Astrocyte of the spinal cord (primary cell): ENCODE measurements around the gene ADIPOR2.

Experiments
- DNase-seq: peaks from one replicate; pipeline ENCODE4 v3.0.0; 2011; ENCODE audit warnings: low read depth, low spot score
- H3K4me3 ChIP-seq: 2 replicates; pipeline ENCODE4 v1.5.1; 2011; ENCODE audit warnings: low read depth, mild to moderate bottlenecking, low read length, moderate library complexity
- CTCF ChIP-seq: IDR thresholded peaks from 2 replicates; pipeline ENCODE4 v1.5.1; 2012; ENCODE audit warnings: low read depth, mild to moderate bottlenecking, low read length, inconsistent platforms
- in situ Hi-C: cut with HindIII; loops from 2 replicates; pipeline ENCODE4 v1.10.0; 2017; ENCODE audit warnings: low sequenced_read_pairs

The ADIPOR2 gene

GRCh38 chr12:1795785-1796514, 105.1 kb downstream of the ADIPOR2 start:
- in situ Hi-C loops, result no loop called here
- TF ChIP-seq CTCF, result peak; percentile 76
- peak; percentile 81 for DNase-seq
- H3K4me3 ChIP-seq, result peak overlapping the region; percentile 40

GRCh38 chr12:1796515-1797010, 105.7 kb downstream of the ADIPOR2 start:
- no peak for TF ChIP-seq CTCF
- peak overlapping the region; percentile 40 for H3K4me3 ChIP-seq
- no peak for DNase-seq
- in situ Hi-C loops, result no loop called here

GRCh38 chr12:1797011-1797901, 106.4 kb downstream of the ADIPOR2 start:
- no peak for DNase-seq
- peak overlapping the region; percentile 40 for H3K4me3 ChIP-seq
- in situ Hi-C loops, result no loop called here
- no peak for TF ChIP-seq CTCF

- no peak for DNase-seq
- TF ChIP-seq CTCF, result no peak
- no peak overlapping the region for H3K4me3 ChIP-seq
- in situ Hi-C loops, result no loop called here
These were observed 107.2 kb downstream of the ADIPOR2 start for GRCh38 chr12:1797991-1798640.

GRCh38 chr12:1798641-1799020, 107.8 kb downstream of the ADIPOR2 start:
- TF ChIP-seq CTCF, result no peak
- in situ Hi-C loops, result no loop called here
- H3K4me3 ChIP-seq, result no peak overlapping the region
- DNase-seq, result no peak
